ENCODE results near the gene HEPN1. TPM values are rescaled to one million over a fixed set of nuclear protein-coding genes. Genes with fewer than 3 reads are reported as not detected.

Gene HEPN1
- total and polyA plus RNA-seq, 9 of the 15 experiments (the other 6 are each of a cell fraction or from before 2014, with no cell fraction given): not detected

DNA sequence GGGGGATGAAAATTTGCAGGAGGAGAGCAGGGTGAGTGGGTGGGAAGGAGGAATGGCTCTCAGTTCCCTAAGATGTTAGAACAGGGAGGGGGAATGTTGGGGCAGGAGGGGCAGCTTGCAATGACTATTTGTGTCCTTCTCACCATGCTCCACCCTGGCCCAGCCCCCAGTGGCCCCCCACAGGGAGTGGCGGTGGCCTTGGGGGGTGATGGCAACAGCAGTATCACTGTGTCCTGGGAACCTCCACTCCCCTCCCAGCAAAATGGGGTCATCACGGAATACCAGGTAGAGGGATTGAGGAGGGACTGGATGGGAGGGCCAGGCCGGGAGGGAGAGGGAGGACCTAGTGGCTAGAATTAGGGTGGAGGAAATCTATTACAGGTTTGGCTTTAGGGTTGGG is 43.6 kb upstream of the HEPN1 start (continued):
- TF ChIP-seq NFIC (IDR thresholded peaks at IDR 0.05) (no peak), ZSCAN32 (CRISPR knock-in tag; IDR thresholded peaks at IDR 0.05) (no peak)

DNA sequence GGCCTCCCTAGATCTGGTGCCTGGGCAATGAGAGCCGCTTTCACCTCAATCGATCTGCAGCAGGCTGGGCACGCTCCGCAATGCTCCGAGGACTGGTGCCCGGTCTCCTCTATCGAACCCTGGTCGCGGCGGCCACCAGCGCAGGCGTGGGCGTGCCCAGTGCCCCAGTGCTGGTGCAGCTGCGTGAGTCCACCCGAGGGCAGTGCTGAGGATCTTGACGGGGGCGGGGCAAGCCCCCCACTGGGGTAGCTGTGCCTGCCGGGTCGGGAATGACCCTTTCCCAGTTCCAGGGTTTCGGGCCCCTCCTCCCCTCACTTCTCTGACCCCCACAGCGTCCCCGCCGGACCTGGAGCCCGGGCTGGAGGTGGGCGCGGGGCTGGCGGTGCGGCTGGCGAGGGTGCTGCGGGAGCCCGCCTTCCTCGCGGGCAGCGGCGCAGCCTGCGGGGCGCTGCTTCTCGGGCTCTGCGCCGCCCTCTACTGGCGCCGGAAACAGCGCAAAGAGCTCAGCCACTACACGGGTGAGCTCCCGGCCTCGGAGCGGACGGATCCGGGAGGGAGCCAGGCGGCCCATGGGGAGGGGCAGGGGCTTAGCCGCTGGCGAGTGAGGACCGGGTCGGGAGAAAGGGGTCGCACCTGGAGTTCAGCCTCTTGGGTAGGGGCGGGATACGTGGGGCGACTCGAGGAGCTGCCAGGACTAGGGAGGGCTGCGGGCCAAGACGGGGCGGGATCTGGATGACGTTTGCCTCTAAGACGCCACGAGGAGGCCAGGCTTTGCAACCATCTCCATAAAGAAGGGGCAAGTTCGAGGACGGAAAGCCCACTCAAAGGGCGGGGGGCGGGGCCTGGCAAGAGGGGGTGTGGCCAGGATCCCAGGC is 42.9 kb upstream of the HEPN1 start:
- Histone ChIP-seq H2AFZ (ENCODE audit: low read depth, low read length) (peak overlapping the region; percentile 97), H3K9me1 (ENCODE audit: control insufficient read depth, insufficient read depth, low read length) (no peaks in the 10 kb centered on the region), H3K4me3 (peak overlapping the region; percentile 57), H3K36me3 (ENCODE audit: control insufficient read depth, insufficient read depth, low read length) (no peaks in the 10 kb centered on the region), H3K4me1 (replicated peaks in 1 of 2; ENCODE audit: control insufficient read depth in 2 of 2, insufficient read depth in 2 of 2, low read length in 2 of 2) (peaks cover 0 to 27% of the 10 kb centered on the region in 2 experiments; a peak in 3 of 5 replicates), H3K79me2 (ENCODE audit: control insufficient read depth, insufficient read depth, low read length) (no peaks in the 10 kb centered on the region), H3K27ac (ENCODE audit: extremely low read depth, low read depth, low read length) (peak overlapping the region; percentile 66), H4K20me1 (replicated peaks; ENCODE audit: control insufficient read depth, insufficient read depth, low read length) (no peaks in the 10 kb centered on the region), H3K9ac (ENCODE audit: insufficient read depth in 1 of 2, low read depth in 2 of 2, low read length in 2 of 2) (peak overlapping the region; percentile 59 to 93), H3K27me3 (ENCODE audit: control insufficient read depth in 2 of 2, insufficient read depth in 2 of 2, low read length in 2 of 2) (peaks cover 15 to 76% of the 10 kb centered on the region in 2 experiments; a peak in 4 of 5 replicates), H3K4me2 (ENCODE audit: insufficient read depth, low read length) (peak overlapping the region; percentile 82), H3K9me3 (replicated peaks; ENCODE audit: control insufficient read depth, insufficient read depth, low read depth, low read length) (no peaks in the 10 kb centered on the region)
- FAIRE-seq (peak; percentile 73), DNase-seq (ENCODE audit: extremely low read depth in 1 of 4, low spot score in 3 of 4) (peak; percentile 85 to 88 (median 87)), ATAC-seq (peak; percentile 98)
- CTCF ChIA-PET (ENCODE audit: low intra/inter-chr PET ratio): interaction anchor here (0.6 to 0.7 kb wide), 2 partner anchors 184 to 1135 kb away, joined by 3 read pairs; partner anchors contain the start of gene ZNF202
- in situ Hi-C loops (cut with MboI): no loop called here
- POLR2A ChIA-PET: interaction anchor here (0.5 to 1.3 kb wide), 4 partner anchors 10 to 1874 kb away, joined by 3 to 5 read pairs (median 3); no protein-coding TSS in a partner anchor
- no TSS peak for BruUV-seq (replicated peaks)
- intact Hi-C loops (cut with micrococcal nuclease): no loop called here
- WGBS (ENCODE audit: insufficient coverage, low coverage, missing lambda C conversion rate): 2% methylated on average over 51 of the region's 69 CpGs
- TF ChIP-seq ZKSCAN8 (CRISPR knock-in tag; IDR thresholded peaks at IDR 0.05): no peak
- TF ChIP-seq ZNF184 (CRISPR knock-in tag; IDR thresholded peaks at IDR 0.05): no peak
- TF ChIP-seq, protein P1, sequence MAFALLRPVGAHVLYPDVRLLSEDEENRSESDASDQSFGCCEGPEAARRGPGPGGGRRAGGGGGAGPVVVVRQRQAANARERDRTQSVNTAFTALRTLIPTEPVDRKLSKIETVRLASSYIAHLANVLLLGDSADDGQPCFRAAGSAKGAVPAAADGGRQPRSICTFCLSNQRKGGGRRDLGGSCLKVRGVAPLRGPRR (CRISPR knock-in tag; IDR thresholded peaks at IDR 0.05): no peak
- peak; percentile 51; the same call in 1 of the 2 replicates for TF ChIP-seq CREB3L1 (IDR thresholded peaks at IDR 0.05; ENCODE audit: borderline replicate concordance, low read depth)
- TF ChIP-seq AFF4 (CRISPR knock-in tag; IDR thresholded peaks at IDR 0.05): 0 out of 2 replicates have a peak, but pooled peaks have one; percentile 24
- TF ChIP-seq, protein P2, sequence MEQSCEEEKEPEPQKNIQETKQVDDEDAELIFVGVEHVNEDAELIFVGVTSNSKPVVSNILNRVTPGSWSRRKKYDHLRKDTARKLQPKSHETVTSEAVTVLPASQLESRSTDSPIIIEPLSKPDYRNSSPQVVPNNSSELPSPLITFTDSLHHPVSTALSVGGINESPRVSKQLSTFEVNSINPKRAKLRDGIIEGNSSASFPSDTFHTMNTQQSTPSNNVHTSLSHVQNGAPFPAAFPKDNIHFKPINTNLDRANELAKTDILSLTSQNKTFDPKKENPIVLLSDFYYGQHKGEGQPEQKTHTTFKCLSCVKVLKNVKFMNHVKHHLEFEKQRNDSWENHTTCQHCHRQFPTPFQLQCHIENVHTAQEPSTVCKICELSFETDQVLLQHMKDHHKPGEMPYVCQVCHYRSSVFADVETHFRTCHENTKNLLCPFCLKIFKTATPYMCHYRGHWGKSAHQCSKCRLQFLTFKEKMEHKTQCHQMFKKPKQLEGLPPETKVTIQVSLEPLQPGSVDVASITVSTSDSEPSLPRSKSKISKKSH (CRISPR knock-in tag; IDR thresholded peaks at IDR 0.05): no peak
- no peak for TF ChIP-seq SMAD2 (IDR thresholded peaks at IDR 0.05; ENCODE audit: low read depth, low read length)

Data from K562 (cell line).